Measurements from ENCODE around the gene TBX20.
"Not testable (repeated sequence)": the region's sequence is repeated elsewhere in the genome, so short reads cannot be mapped to it uniquely, and the experiment has no call there.

TBX20 gene

GRCh38 chr7:35206924-35207323 lies 47.0 kb downstream of the TBX20 start:
- H3K27ac Mint-ChIP-seq; H3K9me3 Mint-ChIP-seq; H3K4me1 Mint-ChIP-seq (ENCODE audit: low read depth); H3K27me3 Mint-ChIP-seq; H3K4me3 Mint-ChIP-seq; H3K36me3 Mint-ChIP-seq (ENCODE audit: low read depth): not testable (repeated sequence)

DNA sequence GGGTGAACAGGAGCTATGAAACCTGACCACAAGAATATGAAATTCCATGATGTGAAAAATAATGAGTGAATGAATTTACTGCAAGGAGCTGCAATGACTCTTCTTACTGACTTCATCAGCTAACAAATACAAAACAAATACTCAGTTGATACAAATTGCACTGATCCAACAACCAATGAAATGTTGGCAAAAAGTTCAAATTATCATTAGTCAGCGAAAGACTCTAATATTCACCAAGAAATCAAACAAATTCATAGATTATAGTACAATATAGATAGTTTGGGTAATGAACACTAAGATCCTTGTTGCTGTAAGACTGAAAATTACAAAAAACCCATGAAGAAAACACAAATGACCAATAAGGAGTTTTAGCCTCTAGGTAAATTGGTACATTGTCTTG lies 49.0 kb downstream of the TBX20 start:
- not testable (repeated sequence) for H3K4me1 Mint-ChIP-seq (ENCODE audit: low read depth); H3K27me3 Mint-ChIP-seq; H3K36me3 Mint-ChIP-seq (ENCODE audit: low read depth); H3K9me3 Mint-ChIP-seq; H3K27ac Mint-ChIP-seq; H3K4me3 Mint-ChIP-seq

GRCh38 chr7:35204031-35204430 lies 49.9 kb downstream of the TBX20 start:
- not testable (repeated sequence) for H3K27ac Mint-ChIP-seq; H3K4me3 Mint-ChIP-seq; H3K9me3 Mint-ChIP-seq; H3K27me3 Mint-ChIP-seq; H3K4me1 Mint-ChIP-seq (ENCODE audit: low read depth); H3K36me3 Mint-ChIP-seq (ENCODE audit: low read depth)

GRCh38 chr7:35202353-35202752 lies 51.5 kb downstream of the TBX20 start:
- not testable (repeated sequence) for H3K27ac Mint-ChIP-seq; H3K4me1 Mint-ChIP-seq (ENCODE audit: low read depth); H3K9me3 Mint-ChIP-seq; H3K4me3 Mint-ChIP-seq; H3K36me3 Mint-ChIP-seq (ENCODE audit: low read depth)
- H3K27me3 Mint-ChIP-seq = peaks cover 11% of the 10 kb centered on the region

- not testable (repeated sequence) for H3K4me1 Mint-ChIP-seq (ENCODE audit: low read depth); H3K36me3 Mint-ChIP-seq (ENCODE audit: low read depth); H3K27ac Mint-ChIP-seq; H3K4me3 Mint-ChIP-seq; H3K9me3 Mint-ChIP-seq
- H3K27me3 Mint-ChIP-seq = peaks cover 17% of the 10 kb centered on the region
These were observed 53.7 kb downstream of the TBX20 start for GRCh38 chr7:35200170-35200569.

DNA sequence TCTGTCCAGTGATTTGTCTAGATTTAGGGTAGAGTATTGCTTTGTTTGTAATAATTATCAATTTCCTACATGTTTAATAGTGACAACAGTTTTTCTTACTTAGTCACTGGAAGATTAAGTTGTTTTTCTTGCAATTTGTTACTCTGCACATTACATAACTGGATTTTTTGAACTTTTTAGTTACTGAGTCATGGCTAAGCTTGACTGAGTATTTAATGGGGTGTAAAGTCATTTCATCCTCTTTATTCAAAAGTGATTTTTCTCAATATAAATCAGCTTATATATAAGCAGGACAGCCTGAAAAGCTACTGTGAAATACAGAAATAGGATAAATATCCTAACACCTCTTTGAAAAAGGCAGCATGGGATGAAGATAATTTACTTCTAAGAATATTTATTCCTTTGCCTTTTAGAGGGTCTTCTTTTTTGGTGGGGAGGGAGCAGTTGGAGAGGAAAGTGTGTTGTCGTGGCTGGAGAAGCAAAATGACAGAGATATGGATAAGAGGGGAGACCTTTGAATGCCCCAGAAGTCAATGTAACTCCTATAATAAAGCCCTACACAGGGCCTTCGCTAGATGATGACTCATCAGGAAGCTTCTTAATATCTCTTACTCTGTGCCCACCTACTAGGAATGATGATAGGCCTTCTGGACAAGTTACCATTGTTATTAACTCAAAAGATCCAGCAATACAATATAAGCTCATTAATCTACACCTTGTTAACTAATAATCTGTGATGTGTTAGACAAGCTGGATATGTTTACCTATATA lies 55.3 kb downstream of the TBX20 start:
- H3K4me1 Mint-ChIP-seq (ENCODE audit: low read depth); H3K9me3 Mint-ChIP-seq; H3K27ac Mint-ChIP-seq; H3K36me3 Mint-ChIP-seq (ENCODE audit: low read depth); H3K4me3 Mint-ChIP-seq: not testable (repeated sequence)
- peaks cover 13% of the 10 kb centered on the region for H3K27me3 Mint-ChIP-seq

DNA sequence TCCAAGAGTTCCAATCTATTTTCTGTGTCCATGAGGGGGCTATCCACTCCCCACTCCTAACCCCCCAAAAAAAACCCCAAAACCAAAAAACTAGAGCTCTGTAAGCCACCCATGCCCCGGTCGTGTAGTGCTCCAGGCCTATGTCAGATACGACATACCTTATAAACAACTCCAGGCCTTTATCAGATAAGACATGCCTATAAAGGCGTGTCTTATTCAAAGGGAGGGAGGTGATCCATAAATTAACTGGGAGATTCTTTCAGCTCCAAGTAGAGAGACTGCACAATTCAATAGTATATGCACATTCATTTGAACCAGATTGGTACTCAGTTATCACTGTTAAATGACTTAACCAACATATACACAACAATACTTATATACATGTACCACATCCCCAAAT lies 62.3 kb downstream of the TBX20 start:
- not testable (repeated sequence) for H3K4me1 Mint-ChIP-seq (ENCODE audit: low read depth); H3K36me3 Mint-ChIP-seq (ENCODE audit: low read depth); H3K27ac Mint-ChIP-seq; H3K9me3 Mint-ChIP-seq; H3K4me3 Mint-ChIP-seq
- peaks cover 14% of the 10 kb centered on the region for H3K27me3 Mint-ChIP-seq

DNA sequence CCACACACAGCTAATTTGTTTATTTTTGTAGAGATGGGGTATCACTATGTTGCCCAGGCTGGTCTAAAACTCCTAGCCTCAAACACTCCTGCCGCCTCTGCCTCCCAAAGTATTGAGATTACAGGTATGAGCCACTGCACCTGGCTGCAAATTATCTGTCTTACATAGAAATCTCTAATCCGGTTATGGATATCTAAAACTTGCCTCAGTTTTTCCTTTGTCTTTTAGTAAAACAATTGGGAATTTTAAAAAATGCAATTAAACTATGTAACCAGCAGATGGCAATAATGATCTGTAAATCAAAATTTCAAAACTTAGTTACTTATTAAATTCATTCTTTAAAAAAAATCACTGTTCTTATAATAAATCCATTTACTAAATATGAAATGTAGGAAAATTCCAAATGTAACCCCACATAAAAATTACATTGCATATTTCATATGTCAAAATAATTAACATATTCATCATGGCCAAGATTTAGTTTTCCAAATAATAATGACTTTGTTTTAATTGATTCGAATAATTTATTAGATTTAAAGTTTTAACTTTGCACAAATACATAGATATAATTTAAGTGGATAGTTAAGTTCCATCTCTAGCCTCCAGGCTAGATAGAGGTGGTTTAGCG lies 63.6 kb downstream of the TBX20 start:
- H3K4me3 Mint-ChIP-seq; H3K9me3 Mint-ChIP-seq; H3K4me1 Mint-ChIP-seq (ENCODE audit: low read depth); H3K27ac Mint-ChIP-seq; H3K36me3 Mint-ChIP-seq (ENCODE audit: low read depth): not testable (repeated sequence)
- H3K27me3 Mint-ChIP-seq = peaks cover 19% of the 10 kb centered on the region

DNA sequence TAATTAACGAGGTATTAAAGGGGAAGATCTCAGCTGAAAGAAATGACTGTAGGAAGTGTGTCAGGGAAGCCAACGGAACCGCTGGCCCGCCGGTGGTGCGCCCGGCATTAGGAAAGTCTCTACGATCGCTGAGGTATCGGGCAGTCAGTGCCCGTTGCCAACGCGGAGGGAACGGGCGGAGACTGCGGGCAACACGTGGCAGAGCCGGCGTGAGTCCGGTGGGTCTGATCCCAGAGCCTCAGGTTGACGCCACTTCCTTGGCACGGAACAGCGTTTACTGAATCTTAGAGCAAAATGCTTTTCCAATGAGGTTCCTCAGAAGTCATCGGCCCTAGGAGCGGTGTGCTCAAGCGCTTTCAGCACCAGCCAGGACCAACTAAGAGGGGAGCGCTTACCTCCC lies 67.1 kb downstream of the TBX20 start:
- H3K27ac Mint-ChIP-seq; H3K9me3 Mint-ChIP-seq; H3K4me1 Mint-ChIP-seq (ENCODE audit: low read depth); H3K36me3 Mint-ChIP-seq (ENCODE audit: low read depth): not testable (repeated sequence)
- Mint-ChIP-seq H3K27me3 (peaks cover 28% of the 10 kb centered on the region), H3K4me3 (peak overlapping the region; percentile 73)

DNA sequence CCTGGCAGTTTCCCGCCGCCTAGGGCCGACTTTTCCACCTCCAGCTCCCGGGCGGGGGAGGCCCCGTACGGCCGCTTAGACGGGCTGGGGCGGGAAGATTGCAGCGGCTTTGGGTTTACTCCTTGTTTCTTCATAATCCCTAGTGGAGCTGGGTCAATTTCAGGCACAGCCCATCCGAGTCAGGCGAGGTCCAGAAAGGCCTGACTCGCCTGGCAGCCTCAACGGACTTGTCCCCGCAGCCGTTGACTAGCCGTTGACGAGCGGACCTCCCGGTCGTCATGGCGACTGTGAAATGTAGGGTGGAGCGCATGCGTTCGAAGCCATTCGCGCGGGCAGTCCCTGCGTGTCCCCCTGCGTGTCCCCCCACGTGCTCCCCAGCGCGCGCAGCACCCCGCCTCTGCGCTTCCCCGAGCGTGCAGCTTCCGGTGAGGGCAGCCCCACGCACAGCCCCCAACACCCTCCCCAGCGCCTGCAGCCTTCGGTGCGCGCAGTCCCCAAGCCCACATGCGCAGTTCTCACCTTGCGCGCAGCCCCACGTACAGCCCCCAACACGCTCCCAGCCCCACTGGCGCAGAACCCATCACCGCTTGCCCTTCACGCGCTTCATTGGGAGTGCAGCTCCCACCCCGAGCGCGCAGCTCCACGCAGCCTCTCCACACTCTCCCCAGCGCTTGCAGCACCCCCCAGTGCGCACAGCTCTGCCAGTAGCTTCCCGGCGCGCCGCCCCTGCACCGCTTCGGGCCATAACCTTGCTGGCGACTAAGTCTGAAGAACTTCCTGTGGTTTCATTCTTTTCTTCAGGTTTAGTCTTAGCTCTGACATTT lies 67.8 kb downstream of the TBX20 start:
- Mint-ChIP-seq H3K36me3 (ENCODE audit: low read depth) (no peaks in the 10 kb centered on the region), H3K9me3 (no peaks in the 10 kb centered on the region), H3K27ac (no peak overlapping the region), H3K4me1 (ENCODE audit: low read depth) (peaks cover 9% of the 10 kb centered on the region), H3K4me3 (peak overlapping the region; percentile 73), H3K27me3 (peaks cover 28% of the 10 kb centered on the region)

DNA sequence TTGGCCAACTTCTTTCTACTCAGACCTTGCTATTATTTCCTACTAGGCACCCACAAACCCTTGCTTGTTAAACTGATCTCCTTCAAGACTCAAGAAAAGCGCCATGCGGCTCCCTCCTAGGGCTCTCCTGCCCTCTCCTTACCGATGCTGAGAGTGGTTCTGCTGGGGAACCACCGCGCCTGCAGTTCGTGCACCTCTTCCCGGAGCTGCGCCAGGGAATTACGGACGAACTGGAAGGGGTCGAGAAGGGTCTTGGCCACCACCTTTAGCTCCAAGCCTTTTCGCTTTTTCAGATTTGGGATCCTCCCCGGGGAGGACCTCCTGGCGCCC lies 68.4 kb downstream of the TBX20 start:
- not testable (repeated sequence) for H3K9me3 Mint-ChIP-seq; H3K4me3 Mint-ChIP-seq; H3K36me3 Mint-ChIP-seq (ENCODE audit: low read depth); H3K4me1 Mint-ChIP-seq (ENCODE audit: low read depth); H3K27ac Mint-ChIP-seq
- peaks cover 28% of the 10 kb centered on the region for H3K27me3 Mint-ChIP-seq

DNA sequence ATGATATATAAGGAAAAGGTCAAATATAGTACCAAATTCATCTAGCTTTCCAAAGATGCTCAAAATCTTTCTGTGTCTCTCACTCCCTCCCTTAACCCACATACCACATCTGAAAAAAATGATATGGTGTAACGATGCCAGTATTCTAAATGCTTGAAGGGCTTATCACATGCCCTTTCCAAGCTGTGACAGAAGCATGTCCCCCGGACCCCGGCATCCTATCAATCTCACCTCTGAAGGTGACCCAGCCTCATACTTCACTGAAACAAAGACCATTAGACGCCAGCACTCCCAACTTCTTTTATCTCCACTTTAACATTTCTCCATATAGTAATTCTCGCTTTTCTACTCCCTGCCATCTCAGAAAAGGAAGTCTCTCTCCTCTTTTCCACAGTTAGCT lies 68.9 kb downstream of the TBX20 start:
- H3K9me3 Mint-ChIP-seq; H3K4me1 Mint-ChIP-seq (ENCODE audit: low read depth); H3K4me3 Mint-ChIP-seq; H3K27ac Mint-ChIP-seq; H3K36me3 Mint-ChIP-seq (ENCODE audit: low read depth): not testable (repeated sequence)
- peaks cover 28% of the 10 kb centered on the region for H3K27me3 Mint-ChIP-seq

GRCh38 chr7:35183873-35184503 lies 69.9 kb downstream of the TBX20 start:
- not testable (repeated sequence) for H3K4me1 Mint-ChIP-seq (ENCODE audit: low read depth); H3K4me3 Mint-ChIP-seq; H3K36me3 Mint-ChIP-seq (ENCODE audit: low read depth); H3K9me3 Mint-ChIP-seq; H3K27ac Mint-ChIP-seq
- H3K27me3 Mint-ChIP-seq = peaks cover 28% of the 10 kb centered on the region

DNA sequence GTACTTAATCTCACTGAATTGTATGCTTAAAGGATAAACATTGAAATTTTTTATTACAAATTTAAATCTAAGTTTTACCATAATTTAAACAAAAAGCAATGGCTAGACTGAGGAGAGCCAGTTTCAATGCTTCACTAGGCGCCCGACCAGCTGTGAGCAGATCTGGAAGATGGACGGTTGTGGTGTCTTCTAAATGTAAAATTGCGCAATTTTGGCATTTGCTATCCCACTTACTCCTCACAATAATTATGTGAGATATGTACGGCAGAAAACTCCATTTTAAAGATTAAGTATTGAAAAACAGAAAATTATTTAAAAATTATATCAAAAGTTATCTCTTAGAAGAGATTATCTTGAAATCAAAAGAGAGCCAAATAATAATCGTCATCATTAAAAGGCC lies 73.2 kb downstream of the TBX20 start:
- H3K27me3 Mint-ChIP-seq = peaks cover 20% of the 10 kb centered on the region
- H3K27ac Mint-ChIP-seq; H3K4me3 Mint-ChIP-seq; H3K4me1 Mint-ChIP-seq (ENCODE audit: low read depth); H3K9me3 Mint-ChIP-seq; H3K36me3 Mint-ChIP-seq (ENCODE audit: low read depth): not testable (repeated sequence)

DNA sequence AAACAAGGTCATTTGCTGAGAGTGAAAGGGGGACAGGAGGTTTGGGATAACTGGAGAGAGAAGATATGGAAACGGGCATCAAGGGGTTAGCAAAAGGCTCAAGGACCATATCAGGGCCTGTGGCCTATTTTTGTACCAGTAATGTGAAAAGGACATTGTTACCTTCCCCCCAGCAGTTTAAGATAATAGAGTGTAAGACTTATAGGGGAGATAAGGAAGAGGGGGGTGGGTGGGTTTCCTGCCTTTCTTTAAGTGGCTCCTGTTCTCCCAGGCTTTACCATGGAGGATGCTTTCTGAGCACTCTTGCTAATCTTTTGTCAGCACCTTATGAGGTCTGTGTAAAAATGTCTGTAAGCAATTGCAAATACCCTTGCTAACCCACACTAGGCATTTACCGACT lies 80.7 kb downstream of the TBX20 start:
- not testable (repeated sequence) for H3K9me3 Mint-ChIP-seq; H3K27ac Mint-ChIP-seq; H3K36me3 Mint-ChIP-seq (ENCODE audit: low read depth); H3K27me3 Mint-ChIP-seq; H3K4me1 Mint-ChIP-seq (ENCODE audit: low read depth); H3K4me3 Mint-ChIP-seq

All from stimulated activated naive CD8-positive, alpha-beta T cell treated with anti-CD3 and anti-CD28 coated beads, Interleukin-15, Interleukin-2, amounts not matched to agents 100 ng/mL and 50 ng/mL, for 24 hours (primary cell).